Measurements from ENCODE around the gene APOBR.
"Not testable (repeated sequence)": the region's sequence is repeated elsewhere in the genome, so short reads cannot be mapped to it uniquely, and the experiment has no call there.

APOBR gene

GRCh38 chr16:28494121-28494851, at the start of gene APOBR:
Gene APOBR, plus strand, starts transcription at chr16:28494643. Its CDS starts 39 bp downstream, at chr16:28494682.
- no peak for DNase-seq

- DNase-seq = not testable (repeated sequence)
Observed at GRCh38 chr16:28446388-28446787, 48.1 kb upstream of the APOBR start.

GRCh38 chr16:28447081-28447480, 47.4 kb upstream of the APOBR start:
- DNase-seq = not testable (repeated sequence)

- DNase-seq = no peak
Observed at GRCh38 chr16:28473714-28474265, 20.7 kb upstream of the APOBR start.

- DNase-seq = no peak
Observed at GRCh38 chr16:28475221-28475620, 19.2 kb upstream of the APOBR start.

GRCh38 chr16:28477311-28477920, 17.0 kb upstream of the APOBR start:
- DNase-seq = no peak

GRCh38 chr16:28478506-28479180, 15.8 kb upstream of the APOBR start:
- no peak for DNase-seq

- DNase-seq = no peak
Observed at GRCh38 chr16:28482026-28482425, 12.4 kb upstream of the APOBR start.

- DNase-seq = not testable (repeated sequence)
Observed at GRCh38 chr16:28483361-28483760, 11.1 kb upstream of the APOBR start.

GRCh38 chr16:28486266-28486665, 8.2 kb upstream of the APOBR start:
- DNase-seq = no peak

- DNase-seq = peak; percentile 74
Observed at GRCh38 chr16:28491230-28491969, 3.0 kb upstream of the APOBR start.

- peak; percentile 98 for DNase-seq
Observed at GRCh38 chr16:28491970-28492474, 2.4 kb upstream of the APOBR start, which contains the start of gene CLN3. Gene CLN3, minus strand, starts transcription at chr16:28492074. Its CDS starts 315 bp downstream, at chr16:28491759.

GRCh38 chr16:28492511-28492910, 1.9 kb upstream of the APOBR start:
- no peak for DNase-seq

GRCh38 chr16:28495098-28495793, 803 bp downstream of the APOBR start:
- no peak for DNase-seq

- no peak for DNase-seq
Observed at GRCh38 chr16:28495795-28496749, 1.6 kb downstream of the APOBR start.

- no peak for DNase-seq
Observed at GRCh38 chr16:28496844-28497243, 2.4 kb downstream of the APOBR start.

GRCh38 chr16:28497386-28497785, 2.9 kb downstream of the APOBR start:
- no peak for DNase-seq

GRCh38 chr16:28497861-28498599, 3.6 kb downstream of the APOBR start:
- DNase-seq = no peak

- DNase-seq = no peak
Observed at GRCh38 chr16:28498666-28499381, 4.4 kb downstream of the APOBR start.
